ENCODE measurements around the gene CCDC80.

DNA sequence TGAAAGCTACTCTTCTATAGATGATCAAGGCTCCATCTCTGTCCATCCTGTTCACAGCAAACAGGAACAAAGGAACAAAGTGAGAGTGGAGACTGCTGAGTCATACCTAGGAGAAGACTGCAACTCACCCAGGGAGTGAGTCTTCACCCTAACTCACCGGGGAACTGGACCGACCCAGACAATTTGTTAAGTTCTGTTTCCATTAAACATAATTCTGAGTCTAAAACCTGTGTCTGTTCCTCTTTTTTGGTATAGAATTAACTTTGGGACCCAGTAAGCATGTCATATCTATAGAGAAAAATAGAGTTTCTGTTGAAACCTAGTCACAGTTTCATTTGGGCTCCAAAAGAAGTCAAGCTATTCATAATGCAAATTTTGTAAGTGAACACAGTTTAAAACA, 21.6 kb downstream of the CCDC80 start:
- TF ChIP-seq, protein P1, sequence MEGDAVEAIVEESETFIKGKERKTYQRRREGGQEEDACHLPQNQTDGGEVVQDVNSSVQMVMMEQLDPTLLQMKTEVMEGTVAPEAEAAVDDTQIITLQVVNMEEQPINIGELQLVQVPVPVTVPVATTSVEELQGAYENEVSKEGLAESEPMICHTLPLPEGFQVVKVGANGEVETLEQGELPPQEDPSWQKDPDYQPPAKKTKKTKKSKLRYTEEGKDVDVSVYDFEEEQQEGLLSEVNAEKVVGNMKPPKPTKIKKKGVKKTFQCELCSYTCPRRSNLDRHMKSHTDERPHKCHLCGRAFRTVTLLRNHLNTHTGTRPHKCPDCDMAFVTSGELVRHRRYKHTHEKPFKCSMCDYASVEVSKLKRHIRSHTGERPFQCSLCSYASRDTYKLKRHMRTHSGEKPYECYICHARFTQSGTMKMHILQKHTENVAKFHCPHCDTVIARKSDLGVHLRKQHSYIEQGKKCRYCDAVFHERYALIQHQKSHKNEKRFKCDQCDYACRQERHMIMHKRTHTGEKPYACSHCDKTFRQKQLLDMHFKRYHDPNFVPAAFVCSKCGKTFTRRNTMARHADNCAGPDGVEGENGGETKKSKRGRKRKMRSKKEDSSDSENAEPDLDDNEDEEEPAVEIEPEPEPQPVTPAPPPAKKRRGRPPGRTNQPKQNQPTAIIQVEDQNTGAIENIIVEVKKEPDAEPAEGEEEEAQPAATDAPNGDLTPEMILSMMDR (IDR thresholded peaks at IDR 0.05; ENCODE audit: insufficient read depth, low read length): no peak
- TF ChIP-seq, protein P2, sequence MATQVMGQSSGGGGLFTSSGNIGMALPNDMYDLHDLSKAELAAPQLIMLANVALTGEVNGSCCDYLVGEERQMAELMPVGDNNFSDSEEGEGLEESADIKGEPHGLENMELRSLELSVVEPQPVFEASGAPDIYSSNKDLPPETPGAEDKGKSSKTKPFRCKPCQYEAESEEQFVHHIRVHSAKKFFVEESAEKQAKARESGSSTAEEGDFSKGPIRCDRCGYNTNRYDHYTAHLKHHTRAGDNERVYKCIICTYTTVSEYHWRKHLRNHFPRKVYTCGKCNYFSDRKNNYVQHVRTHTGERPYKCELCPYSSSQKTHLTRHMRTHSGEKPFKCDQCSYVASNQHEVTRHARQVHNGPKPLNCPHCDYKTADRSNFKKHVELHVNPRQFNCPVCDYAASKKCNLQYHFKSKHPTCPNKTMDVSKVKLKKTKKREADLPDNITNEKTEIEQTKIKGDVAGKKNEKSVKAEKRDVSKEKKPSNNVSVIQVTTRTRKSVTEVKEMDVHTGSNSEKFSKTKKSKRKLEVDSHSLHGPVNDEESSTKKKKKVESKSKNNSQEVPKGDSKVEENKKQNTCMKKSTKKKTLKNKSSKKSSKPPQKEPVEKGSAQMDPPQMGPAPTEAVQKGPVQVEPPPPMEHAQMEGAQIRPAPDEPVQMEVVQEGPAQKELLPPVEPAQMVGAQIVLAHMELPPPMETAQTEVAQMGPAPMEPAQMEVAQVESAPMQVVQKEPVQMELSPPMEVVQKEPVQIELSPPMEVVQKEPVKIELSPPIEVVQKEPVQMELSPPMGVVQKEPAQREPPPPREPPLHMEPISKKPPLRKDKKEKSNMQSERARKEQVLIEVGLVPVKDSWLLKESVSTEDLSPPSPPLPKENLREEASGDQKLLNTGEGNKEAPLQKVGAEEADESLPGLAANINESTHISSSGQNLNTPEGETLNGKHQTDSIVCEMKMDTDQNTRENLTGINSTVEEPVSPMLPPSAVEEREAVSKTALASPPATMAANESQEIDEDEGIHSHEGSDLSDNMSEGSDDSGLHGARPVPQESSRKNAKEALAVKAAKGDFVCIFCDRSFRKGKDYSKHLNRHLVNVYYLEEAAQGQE (IDR thresholded peaks at IDR 0.05; ENCODE audit: insufficient replicate concordance, low read depth): no peak

All from HL-60 (cell line).